HUES6 (cell line): ENCODE results near the gene ERI3.
"Not testable (repeated sequence)": the region's sequence is repeated elsewhere in the genome, so short reads cannot be mapped to it uniquely, and the experiment has no call there.

Experiments
- H3K27ac ChIP-seq: 2 replicates; pipeline ENCODE4 v1.7.0; 2013; ENCODE audit warnings: low read depth, mild to moderate bottlenecking, low read length, inconsistent platforms
- H3K27me3 ChIP-seq: 2 replicates; pipeline ENCODE4 v1.6.1; 2013; ENCODE audit warnings: low read length; ENCODE audit not compliant: control insufficient read depth, insufficient read depth
- H3K36me3 ChIP-seq: 2 replicates; pipeline ENCODE4 v1.6.1; 2013; ENCODE audit warnings: low read length; ENCODE audit not compliant: control insufficient read depth, insufficient read depth
- H3K4me1 ChIP-seq: 2 replicates; pipeline ENCODE4 v1.6.1; 2013; ENCODE audit warnings: low read length; ENCODE audit not compliant: control insufficient read depth, insufficient read depth
- H3K4me3 ChIP-seq: 2 replicates; pipeline ENCODE4 v1.5.1; 2013; ENCODE audit warnings: low read depth, low read length
- H3K9ac ChIP-seq: one replicate; pipeline ENCODE4 v1.6.1; 2013; ENCODE audit warnings: mild to moderate bottlenecking, low read length
- H3K9me3 ChIP-seq: 2 replicates; pipeline ENCODE4 v1.6.1; 2013; ENCODE audit warnings: low read depth, low read length; ENCODE audit not compliant: control insufficient read depth, insufficient read depth

The ERI3 gene

DNA sequence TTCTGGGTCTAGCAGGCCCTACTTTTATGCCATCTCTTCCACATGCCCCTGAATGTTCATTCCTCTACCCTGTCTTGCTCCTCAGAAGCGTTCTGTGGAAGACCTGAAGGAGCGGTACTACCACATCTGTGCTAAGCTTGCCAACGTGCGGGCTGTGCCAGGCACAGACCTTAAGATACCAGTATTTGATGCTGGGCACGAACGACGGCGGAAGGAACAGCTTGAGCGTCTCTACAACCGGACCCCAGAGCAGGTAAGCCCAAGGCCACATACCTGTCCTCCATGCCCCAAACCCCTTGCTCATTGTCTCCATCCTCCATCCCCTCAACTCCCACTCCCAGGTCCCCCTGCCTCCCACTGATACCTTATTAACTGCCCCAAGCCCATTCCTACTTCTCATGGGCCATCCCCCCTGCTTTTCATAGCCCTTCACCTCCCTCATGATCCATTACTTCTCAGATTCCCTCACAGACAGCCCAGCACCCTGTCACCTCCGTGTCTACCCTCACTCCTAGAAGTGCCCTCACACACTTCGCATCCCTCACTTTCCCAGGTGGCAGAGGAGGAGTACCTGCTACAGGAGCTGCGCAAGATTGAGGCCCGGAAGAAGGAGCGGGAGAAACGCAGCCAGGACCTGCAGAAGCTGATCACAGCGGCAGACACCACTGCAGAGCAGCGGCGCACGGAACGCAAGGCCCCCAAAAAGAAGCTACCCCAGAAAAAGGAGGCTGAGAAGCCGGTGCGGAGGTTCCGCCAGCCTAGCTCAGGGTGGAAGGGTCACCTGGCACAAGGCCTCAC lies 136.4 kb downstream of the ERI3 start:
- Histone ChIP-seq H3K9ac (no peak overlapping the region), H3K27ac (no peak overlapping the region), H3K27me3 (no peaks in the 10 kb centered on the region), H3K4me3 (no peak overlapping the region), H3K4me1 (peaks cover 5% of the 10 kb centered on the region; the same call in 1 of the 2 replicates), H3K9me3 (no peaks in the 10 kb centered on the region), H3K36me3 (peaks cover 74% of the 10 kb centered on the region)

GRCh38 chr1:44217809-44218410 lies 137.1 kb downstream of the ERI3 start:
- Histone ChIP-seq H3K4me3 (no peak overlapping the region), H3K27ac (no peak overlapping the region), H3K9ac (no peak overlapping the region), H3K36me3 (peaks cover 74% of the 10 kb centered on the region), H3K4me1 (peaks cover 5% of the 10 kb centered on the region; the same call in 1 of the 2 replicates), H3K27me3 (no peaks in the 10 kb centered on the region), H3K9me3 (no peaks in the 10 kb centered on the region)

GRCh38 chr1:44213222-44214112 lies 141.6 kb downstream of the ERI3 start, which contains the start of gene DMAP1:
DMAP1 (plus strand) TSS chr1:44213471; CDS start chr1:44213754, 283 bp downstream.
- Histone ChIP-seq H3K36me3 (peaks cover 34% of the 10 kb centered on the region), H3K4me1 (peaks cover 5% of the 10 kb centered on the region; the same call in 1 of the 2 replicates), H3K4me3 (peak within 1 kb of the TSS; percentile 90), H3K27me3 (no peaks in the 10 kb centered on the region), H3K9me3 (no peaks in the 10 kb centered on the region), H3K27ac (no peak within 1 kb of the TSS), H3K9ac (peak within 1 kb of the TSS; percentile 83)

DNA sequence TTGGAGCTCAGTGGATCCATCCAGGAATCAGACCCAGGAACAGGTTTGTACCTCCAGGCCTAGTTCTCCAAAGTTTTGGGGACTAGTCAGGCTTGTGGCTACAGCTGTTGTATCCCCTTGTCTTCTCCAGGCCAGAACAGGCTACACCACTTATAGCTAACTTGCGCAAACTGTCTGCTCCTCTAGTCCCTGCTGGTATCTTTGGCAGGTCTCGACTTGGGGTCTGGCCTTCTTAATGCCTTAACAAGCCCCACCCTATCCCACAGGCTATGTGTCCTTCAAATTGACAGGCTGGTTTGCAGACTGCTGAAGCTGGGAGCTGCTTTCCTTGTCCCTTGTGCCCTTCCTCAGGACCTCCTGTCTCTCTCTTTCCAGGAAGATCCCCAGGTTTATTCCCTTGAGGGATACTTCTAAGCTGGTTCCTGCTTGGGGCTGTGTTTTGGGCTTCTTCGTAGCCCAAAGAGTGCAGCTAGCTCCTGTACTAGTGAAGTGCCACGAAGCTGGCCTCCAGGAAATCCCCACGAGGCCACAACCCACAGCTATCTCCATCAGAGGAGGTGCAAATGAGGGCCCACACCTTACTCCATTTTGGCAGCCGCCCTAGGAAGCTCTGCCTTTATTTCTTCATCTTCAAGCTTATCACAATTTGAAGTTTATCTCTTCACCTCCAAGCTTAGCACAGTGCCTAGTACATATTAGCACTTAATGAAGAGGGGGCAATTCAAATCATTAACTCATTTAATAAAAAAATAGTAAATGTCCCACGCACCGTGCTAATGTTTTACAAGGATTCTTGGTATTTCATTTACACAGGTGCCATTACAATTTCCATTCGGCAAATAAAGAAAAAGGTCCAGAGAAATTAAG lies 142.5 kb downstream of the ERI3 start:
- Histone ChIP-seq H3K36me3 (peaks cover 27% of the 10 kb centered on the region), H3K27me3 (no peaks in the 10 kb centered on the region), H3K27ac (no peak overlapping the region), H3K4me3 (peak overlapping the region; percentile 90), H3K9me3 (no peaks in the 10 kb centered on the region), H3K4me1 (peaks cover 5% of the 10 kb centered on the region; the same call in 1 of the 2 replicates), H3K9ac (no peak overlapping the region)

DNA sequence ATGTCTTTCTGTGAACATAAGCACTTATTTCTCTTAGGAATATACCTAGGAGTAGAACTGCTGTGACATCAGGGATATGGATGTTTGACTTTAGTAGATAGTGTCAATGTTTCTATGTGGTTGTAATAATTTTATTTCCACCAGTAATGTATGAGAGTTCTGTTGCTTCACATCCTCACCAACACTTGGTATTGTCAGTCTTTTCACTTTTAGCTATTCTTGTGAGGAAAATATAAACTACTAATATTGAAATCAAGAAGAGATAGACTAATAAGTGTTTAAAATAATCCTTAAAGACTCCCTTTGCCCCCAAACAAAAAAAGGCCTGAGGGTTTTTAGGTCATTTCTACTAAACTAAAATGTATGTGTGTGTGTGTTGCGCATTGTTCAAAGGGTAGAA lies 144.5 kb downstream of the ERI3 start:
- Histone ChIP-seq H3K27me3 (no peaks in the 10 kb centered on the region), H3K4me3 (no peak overlapping the region), H3K9ac (no peak overlapping the region), H3K9me3 (no peaks in the 10 kb centered on the region), H3K4me1 (peaks cover 5% of the 10 kb centered on the region; the same call in 1 of the 2 replicates), H3K27ac (no peak overlapping the region), H3K36me3 (peaks cover 11% of the 10 kb centered on the region)

- H3K27me3 ChIP-seq, result no peaks in the 10 kb centered on the region
- no peaks in the 10 kb centered on the region for H3K9me3 ChIP-seq
- no peaks in the 10 kb centered on the region for H3K36me3 ChIP-seq
- H3K9ac ChIP-seq, result no peak overlapping the region
- H3K27ac ChIP-seq, result no peak overlapping the region
- no peak overlapping the region for H3K4me3 ChIP-seq
- H3K4me1 ChIP-seq, result no peaks in the 10 kb centered on the region
Observed at GRCh38 chr1:44208226-44208625, 146.8 kb downstream of the ERI3 start.

- H3K27ac ChIP-seq, H3K27me3 ChIP-seq, H3K9me3 ChIP-seq, H3K4me3 ChIP-seq, H3K4me1 ChIP-seq, H3K36me3 ChIP-seq, H3K9ac ChIP-seq: not testable (repeated sequence)
Observed at GRCh38 chr1:44206545-44206944, 148.5 kb downstream of the ERI3 start.

GRCh38 chr1:44200336-44200735 lies 154.7 kb downstream of the ERI3 start:
- no peaks in the 10 kb centered on the region for H3K4me1 ChIP-seq
- no peak overlapping the region for H3K9ac ChIP-seq
- H3K4me3 ChIP-seq, result no peak overlapping the region
- no peaks in the 10 kb centered on the region for H3K9me3 ChIP-seq
- no peak overlapping the region for H3K27ac ChIP-seq
- H3K36me3 ChIP-seq, result no peaks in the 10 kb centered on the region
- no peaks in the 10 kb centered on the region; the same call in 1 of the 2 replicates for H3K27me3 ChIP-seq

GRCh38 chr1:44174630-44175029 lies 180.4 kb downstream of the ERI3 start:
- peaks cover 32% of the 10 kb centered on the region for H3K9me3 ChIP-seq
- no peak overlapping the region for H3K4me3 ChIP-seq
- H3K27me3 ChIP-seq, result no peaks in the 10 kb centered on the region
- H3K27ac ChIP-seq, result no peak overlapping the region
- peaks cover 8% of the 10 kb centered on the region; the same call in 1 of the 2 replicates for H3K4me1 ChIP-seq
- H3K9ac ChIP-seq, result no peak overlapping the region
- no peaks in the 10 kb centered on the region for H3K36me3 ChIP-seq
